SW 1271 (cell line): ENCODE data around the gene NUDT7.

Experiments used
- DNase-seq, 2 experiments: peaks; one replicate each; lab custom pipeline; 2025; lab: John Stamatoyannopoulos, UW

NUDT7 gene

DNA sequence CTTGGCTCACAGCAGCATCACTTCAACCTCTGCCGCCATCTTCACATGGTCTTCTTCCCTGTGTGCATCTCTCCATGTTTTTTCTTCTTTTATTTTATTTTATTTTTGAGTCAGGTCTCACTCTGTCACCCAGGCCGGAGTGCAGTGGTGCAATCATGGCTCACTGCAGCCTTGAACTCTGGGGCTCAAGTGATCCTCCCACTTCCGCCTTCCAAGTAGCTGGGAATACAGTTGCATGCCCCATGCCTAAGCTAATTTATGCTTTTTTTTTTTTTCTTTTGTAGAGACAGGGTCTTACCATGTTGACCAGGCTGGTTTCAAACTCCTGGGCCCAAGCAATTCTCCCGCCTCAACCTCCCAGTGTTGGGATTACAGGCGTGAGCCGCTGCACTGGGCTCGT lies 1.9 kb downstream of the NUDT7 start:
- DNase-seq, result no peak

GRCh38 chr16:77729951-77730350 lies 7.6 kb downstream of the NUDT7 start:
- no peak for DNase-seq

GRCh38 chr16:77732241-77732946 lies 10.1 kb downstream of the NUDT7 start:
- DNase-seq, result no peak

DNA sequence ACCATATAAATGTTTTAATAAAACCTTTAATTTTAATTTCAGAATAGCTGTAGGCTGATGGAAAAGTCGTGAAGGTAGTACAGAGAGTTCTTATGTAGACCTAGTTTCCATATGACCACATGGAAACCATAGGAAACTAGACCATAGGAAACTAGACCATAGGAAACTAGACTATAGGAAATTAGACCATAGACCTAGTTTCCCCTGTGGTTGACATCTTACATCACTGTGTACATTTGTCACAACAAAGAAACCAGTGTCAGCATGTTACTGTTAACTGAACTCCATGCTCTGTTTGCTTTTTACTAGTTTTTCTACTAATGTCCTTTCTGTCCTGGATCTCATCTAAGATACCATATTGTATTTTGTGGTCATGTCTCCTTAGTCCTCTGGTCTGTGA lies 14.6 kb downstream of the NUDT7 start:
- DNase-seq, result no peak

DNA sequence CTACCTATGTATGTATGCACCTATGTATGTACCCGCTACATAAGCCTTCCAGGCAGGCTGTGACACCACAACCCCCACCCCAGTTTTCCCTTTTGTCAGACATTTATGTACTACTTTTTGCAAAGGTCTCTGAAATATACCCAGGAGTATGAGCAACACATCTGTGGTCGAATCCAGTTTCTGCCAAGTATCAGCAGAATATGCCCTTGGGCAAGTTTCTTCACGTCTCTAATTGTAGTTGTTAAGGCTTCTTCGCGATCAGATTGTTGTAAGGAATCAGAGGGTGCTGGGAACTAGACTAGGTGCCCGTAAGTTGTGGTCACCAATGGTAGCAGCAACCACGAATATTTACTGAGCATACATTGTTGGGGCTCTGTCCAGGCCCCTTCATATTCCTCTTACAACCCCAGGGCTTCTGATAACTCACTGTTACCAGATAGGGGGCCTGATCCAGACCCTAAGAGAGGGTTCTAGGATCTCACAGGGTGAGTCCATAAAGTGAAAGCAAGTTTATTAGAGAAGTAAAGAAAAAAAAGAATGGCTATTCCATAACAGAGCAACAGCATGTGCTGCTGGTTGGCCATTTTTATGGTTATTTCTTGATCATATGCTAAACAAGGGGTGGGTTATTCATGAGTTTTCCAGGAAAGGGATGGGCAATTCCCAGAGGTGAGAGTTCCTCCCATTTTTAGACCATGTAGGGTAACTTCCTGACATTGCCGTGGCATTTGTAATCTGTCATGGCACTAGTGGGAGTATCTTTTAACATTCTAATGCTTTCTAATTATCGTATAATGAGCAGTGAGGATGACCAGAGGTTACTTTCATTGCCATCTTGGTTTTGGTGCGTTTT lies 16.6 kb downstream of the NUDT7 start:
- no peak for DNase-seq

- no peak for DNase-seq
Measured at GRCh38 chr16:77739559-77739892, 17.2 kb downstream of the NUDT7 start.

GRCh38 chr16:77744141-77744540 lies 21.8 kb downstream of the NUDT7 start:
- no peak for DNase-seq

DNA sequence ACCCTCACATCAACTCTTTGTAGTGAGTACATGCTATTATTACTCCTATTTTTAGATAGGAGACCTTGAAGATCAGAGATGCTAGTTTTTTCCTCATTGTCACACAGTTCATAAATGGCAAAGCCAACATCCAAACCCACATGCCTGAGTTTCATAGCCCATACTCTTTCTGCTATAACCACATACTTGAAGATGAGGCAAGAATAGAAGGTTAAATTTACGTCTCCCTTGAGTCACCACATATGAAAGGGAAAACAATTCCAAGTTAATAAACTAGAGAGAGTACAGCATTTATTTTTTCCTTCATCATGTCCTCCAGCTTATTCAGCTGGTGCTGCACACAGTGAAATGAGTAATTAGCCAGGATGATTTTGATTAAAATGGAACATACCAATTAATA lies 23.7 kb downstream of the NUDT7 start:
- no peak for DNase-seq

DNA sequence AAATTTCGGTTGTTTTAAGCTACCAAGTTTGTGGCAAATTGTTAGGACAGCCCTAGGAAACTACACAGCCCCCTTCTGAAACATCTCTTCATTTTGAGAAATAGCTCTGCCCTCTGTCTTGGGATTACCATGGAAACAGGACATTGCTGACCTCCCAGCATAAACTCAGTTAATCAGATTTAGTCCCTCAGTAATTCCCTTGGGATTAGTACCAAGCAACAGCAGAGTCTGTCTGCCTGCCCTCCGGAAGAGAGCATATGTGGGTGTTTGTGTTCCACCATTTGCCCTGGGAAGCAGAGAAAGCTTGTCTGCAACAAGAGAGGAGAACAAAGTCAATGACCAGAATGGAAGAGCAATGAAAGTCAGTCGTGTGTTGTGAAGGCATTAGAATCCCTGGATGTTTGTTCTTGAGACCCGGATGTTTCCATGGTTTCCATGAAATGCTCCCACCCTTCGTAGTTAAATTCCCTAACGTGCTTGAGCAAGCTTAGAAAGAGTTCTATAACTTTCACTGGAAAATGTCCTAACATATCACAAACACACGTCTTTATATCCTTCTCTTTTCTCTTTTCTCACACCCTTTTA lies 26.2 kb downstream of the NUDT7 start:
- DNase-seq, result no peak

- DNase-seq, result no peak
Measured at GRCh38 chr16:77749415-77749814, 27.1 kb downstream of the NUDT7 start.

GRCh38 chr16:77758046-77758445 lies 35.7 kb downstream of the NUDT7 start:
- DNase-seq, result no peak

- no peak for DNase-seq
Measured at GRCh38 chr16:77758508-77758907, 36.2 kb downstream of the NUDT7 start.

DNA sequence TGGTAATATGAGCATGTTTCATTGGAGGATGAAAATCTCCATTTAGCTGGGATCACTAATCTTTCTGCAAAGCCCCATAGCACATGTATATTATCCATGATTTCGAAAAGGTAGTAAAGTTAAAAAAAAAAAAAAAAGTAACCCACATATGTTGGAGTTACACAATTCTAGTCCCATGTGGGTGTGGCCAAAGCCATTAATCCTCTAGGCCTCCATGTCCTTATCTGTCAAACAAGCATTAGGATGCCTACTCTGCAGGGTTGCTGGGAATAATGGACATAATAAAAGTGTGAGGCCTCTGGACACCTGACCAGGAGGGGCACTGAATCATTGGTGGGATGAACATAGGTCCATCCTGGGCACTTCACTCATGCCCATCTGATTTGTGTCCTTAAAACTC lies 36.9 kb downstream of the NUDT7 start:
- no peak for DNase-seq

- no peak for DNase-seq
Measured at GRCh38 chr16:77759821-77760220, 37.5 kb downstream of the NUDT7 start.

- no peak for DNase-seq
Measured at GRCh38 chr16:77760800-77761199, 38.5 kb downstream of the NUDT7 start.

GRCh38 chr16:77761204-77761603 lies 38.9 kb downstream of the NUDT7 start:
- DNase-seq, result no peak

DNA sequence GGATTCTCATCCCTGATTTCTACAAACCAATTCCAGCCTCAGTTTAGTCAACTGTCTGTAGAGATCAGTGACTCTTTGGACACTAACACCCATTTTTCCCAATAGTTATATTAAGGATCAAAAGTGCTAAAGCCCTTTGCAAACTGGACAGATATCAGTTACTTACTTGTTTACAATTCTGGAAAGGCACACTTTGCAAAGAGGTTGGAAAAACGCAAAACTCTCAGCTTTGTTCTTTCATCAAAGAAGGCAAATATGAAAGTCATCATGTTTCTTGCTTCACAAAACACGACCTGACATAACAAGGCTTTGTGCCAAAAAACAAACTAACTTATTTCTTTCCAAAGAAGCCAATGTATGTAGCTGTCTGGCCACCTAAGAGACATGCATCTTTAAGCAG lies 39.9 kb downstream of the NUDT7 start:
- no peak for DNase-seq

GRCh38 chr16:77763994-77764393 lies 41.7 kb downstream of the NUDT7 start:
- DNase-seq, result no peak

DNA sequence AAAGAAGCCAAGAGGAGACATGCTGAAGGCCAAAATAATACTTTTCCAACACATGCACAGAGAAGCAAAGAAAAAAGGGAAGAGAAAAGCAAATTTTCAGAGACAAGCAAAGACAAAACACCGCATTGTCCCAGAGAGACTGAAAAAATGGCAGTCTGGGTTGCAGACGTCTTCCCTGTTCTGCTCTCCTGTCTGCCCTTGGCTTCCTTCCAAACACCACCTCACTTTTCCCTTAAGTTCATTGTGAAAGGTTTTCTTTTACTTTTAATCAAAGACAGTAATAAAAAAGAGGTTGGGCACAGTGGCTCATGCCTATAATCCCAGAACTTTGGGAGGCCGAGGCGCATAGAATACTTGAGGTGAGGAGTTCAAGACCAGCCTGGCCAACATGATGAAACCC lies 44.9 kb downstream of the NUDT7 start:
- no peak for DNase-seq

DNA sequence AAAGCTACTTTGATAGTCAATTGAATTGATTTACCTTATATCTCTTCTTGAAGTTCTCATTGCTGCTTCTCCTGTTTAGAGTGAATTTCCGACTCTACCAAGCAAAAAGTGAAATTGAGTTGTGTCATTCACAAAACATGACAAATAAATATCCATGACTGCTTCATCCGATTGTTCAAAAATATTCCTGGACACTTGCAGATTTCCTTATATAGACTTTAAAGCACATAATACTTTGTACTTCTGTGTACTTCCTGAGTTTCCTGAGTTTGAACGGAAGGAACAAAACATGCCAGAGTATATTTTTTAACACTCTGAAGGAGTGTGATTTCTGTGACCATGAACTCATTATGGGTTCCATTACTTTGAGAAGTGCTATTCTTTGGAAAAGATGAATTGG lies 45.5 kb downstream of the NUDT7 start:
- no peak for DNase-seq

DNA sequence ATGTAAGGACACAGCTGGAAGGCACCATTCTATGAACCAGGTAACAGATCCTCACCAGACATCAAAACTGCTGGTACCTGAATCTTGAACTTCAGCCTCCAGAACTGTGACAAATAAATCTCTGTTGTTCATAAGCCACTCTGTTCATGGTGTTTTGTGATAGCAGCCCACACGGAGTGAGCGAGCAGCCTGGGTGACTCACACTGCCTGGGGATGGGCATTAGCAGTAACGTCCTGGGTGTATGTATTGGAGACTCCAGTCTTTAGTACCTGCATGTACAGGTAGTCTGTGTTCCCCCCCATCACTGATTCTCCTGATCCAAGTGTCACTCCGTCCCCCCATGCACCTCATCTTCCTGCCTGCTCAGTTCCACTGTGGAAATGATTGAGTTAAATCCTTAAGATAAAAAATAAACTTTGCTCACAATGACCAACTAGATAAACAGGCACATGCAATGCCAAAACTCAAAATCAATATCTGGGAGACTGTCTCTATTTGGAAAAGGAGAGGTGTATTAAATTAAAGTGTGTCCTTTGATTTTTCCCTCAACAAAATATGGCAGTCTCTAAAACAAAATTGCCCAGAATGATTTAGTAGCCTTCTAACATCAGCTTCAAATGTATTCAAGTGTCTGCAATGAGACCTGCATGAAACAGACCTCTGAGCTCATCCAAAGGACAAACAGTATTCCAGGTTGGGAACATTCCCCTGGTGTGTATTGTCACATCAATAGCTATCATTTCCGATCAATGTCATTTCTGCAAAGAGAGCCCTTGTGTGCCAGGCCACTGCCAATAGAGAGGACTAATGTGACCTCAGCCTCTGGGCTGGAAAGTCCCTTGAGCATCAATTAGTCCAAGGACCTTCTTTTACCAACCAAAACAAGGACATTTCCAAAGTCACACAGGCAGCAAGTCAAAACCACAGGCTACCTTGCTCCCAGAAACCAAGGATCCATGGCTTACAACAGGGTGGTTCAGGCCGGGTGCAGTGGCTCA lies 53.9 kb downstream of the NUDT7 start:
- DNase-seq, result no peak

GRCh38 chr16:77777745-77778144 lies 55.4 kb downstream of the NUDT7 start:
- DNase-seq, result no peak
